ENCODE data around the gene PUS1.

Gene PUS1

DNA sequence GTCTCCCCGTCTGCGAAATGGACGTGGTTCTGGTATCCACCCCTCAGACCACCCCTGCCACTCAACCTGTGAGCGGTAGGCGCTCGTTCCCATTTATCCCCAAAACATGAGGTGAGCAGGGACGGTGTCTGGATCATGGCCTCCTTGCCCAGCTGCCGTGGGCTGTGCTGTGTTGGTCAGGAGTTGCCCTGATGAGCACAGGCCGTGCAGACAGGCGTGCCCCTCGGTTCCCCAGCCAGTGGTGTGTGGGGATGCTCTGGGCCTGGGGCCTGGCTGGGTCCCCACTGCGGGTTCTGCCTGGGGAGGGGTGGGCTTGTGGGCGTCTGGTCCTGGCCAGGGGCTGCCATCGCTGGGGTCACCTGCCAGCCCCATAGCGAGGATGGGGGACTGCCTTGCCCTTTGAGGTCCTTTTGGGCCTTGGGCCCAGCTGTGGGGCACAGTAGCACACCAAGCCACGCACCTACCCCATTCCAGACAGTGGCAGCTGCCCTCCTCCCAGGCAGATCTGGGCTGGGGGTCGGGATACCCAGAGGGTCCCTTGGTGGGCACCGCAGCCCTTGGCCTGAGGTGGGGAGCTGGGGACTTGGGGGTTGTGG lies 11.3 kb upstream of the PUS1 start:
- H3K36me3 ChIP-seq, result peaks cover 84% of the 10 kb centered on the region
- H3K27ac ChIP-seq, result no peak overlapping the region
- H3K9me3 ChIP-seq (ENCODE audit: severe bottlenecking), result no peaks in the 10 kb centered on the region
- DNase-seq, result no peak
- no peak overlapping the region for H3K4me3 ChIP-seq (ENCODE audit: low read depth, low read length)
- TF ChIP-seq CTCF (IDR thresholded peaks at IDR 0.05; ENCODE audit: low read depth, low read length), result no peak
- H3K27me3 ChIP-seq (ENCODE audit: insufficient read depth, low read depth, severe bottlenecking), result no peaks in the 10 kb centered on the region

DNA sequence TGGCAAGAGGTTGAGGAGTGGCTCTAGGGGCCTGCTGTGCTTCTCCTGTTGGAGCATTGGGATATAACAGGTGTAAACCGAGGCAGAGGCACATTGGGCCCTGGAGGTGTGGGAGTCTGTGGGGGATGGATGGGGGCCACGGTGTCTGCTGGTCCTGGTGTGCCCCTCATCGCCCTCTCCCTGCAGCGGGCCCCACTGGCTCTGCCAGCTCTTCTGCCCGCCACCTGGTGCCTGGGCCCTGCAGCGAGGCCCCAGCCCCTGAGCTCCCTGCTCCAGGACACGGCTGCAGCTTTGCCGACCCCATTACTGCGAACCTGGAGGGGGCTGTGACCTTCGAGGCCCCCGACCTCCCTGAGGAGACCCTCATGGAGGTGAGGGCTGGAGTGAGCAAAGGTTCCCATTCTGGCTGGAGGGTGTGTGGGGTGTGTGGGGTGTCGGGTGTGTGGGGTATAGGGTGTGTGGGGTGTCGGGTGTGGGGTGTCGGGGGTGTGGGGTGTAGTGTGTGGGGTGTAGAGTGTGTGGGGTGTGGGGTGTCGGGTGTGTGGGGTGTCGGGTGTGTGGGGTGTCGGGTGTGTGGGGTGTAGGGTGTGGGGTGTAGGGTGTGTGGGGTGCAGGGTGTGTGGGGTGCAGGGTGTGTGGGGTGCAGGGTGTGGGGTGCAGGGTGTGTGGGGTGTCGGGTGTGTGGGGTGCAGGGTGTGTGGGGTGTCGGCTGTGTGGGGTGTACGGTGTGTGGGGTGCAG lies 10.6 kb upstream of the PUS1 start:
- H3K36me3 ChIP-seq, result peaks cover 84% of the 10 kb centered on the region
- DNase-seq, result no peak
- no peaks in the 10 kb centered on the region for H3K9me3 ChIP-seq (ENCODE audit: severe bottlenecking)
- no peaks in the 10 kb centered on the region for H3K27me3 ChIP-seq (ENCODE audit: insufficient read depth, low read depth, severe bottlenecking)
- H3K27ac ChIP-seq, result no peak overlapping the region
- no peak for TF ChIP-seq CTCF (IDR thresholded peaks at IDR 0.05; ENCODE audit: low read depth, low read length)
- no peak overlapping the region for H3K4me3 ChIP-seq (ENCODE audit: low read depth, low read length)

- H3K27me3 ChIP-seq (ENCODE audit: insufficient read depth, low read depth, severe bottlenecking), result no peaks in the 10 kb centered on the region
- no peaks in the 10 kb centered on the region for H3K9me3 ChIP-seq (ENCODE audit: severe bottlenecking)
- no peak overlapping the region for H3K4me3 ChIP-seq (ENCODE audit: low read depth, low read length)
- no peak for TF ChIP-seq CTCF (IDR thresholded peaks at IDR 0.05; ENCODE audit: low read depth, low read length)
- H3K27ac ChIP-seq, result no peak overlapping the region
- no peak for DNase-seq
- peaks cover 82% of the 10 kb centered on the region for H3K36me3 ChIP-seq
Measured at GRCh38 chr12:131919051-131919347, 10.1 kb upstream of the PUS1 start.

GRCh38 chr12:131919366-131920156 lies 9.5 kb upstream of the PUS1 start:
- Histone ChIP-seq H3K9me3 (ENCODE audit: severe bottlenecking) (no peaks in the 10 kb centered on the region), H3K27ac (no peak overlapping the region), H3K27me3 (ENCODE audit: insufficient read depth, low read depth, severe bottlenecking) (no peaks in the 10 kb centered on the region), H3K36me3 (peaks cover 77% of the 10 kb centered on the region), H3K4me3 (ENCODE audit: low read depth, low read length) (no peak overlapping the region)
- TF ChIP-seq CTCF (IDR thresholded peaks at IDR 0.05; ENCODE audit: low read depth, low read length), result no peak
- DNase-seq, result no peak

DNA sequence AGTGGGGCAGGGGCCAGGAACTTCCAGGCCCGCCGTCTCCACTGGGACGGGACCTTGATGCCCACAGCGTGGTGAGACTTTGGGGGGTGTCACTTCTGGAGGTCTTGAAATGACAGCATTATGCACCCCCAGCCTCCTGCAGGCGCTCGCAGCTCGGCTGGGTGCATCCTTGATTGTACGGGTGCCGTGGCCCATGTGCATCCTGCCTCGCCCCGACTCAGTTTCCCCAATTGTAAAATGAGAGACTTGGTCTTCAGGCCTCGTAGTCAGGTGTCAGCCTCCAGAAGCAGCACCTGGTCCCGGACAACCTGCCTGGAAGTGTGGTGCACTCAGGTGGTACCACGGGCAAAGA lies 8.9 kb upstream of the PUS1 start:
- no peak overlapping the region for H3K4me3 ChIP-seq (ENCODE audit: low read depth, low read length)
- peaks cover 71% of the 10 kb centered on the region for H3K36me3 ChIP-seq
- H3K27ac ChIP-seq, result no peak overlapping the region
- H3K9me3 ChIP-seq (ENCODE audit: severe bottlenecking), result no peaks in the 10 kb centered on the region
- no peaks in the 10 kb centered on the region for H3K27me3 ChIP-seq (ENCODE audit: insufficient read depth, low read depth, severe bottlenecking)
- no peak for DNase-seq
- no peak for TF ChIP-seq CTCF (IDR thresholded peaks at IDR 0.05; ENCODE audit: low read depth, low read length)
